H1 (cell line): ENCODE results near the gene ELFN1. TPM values are rescaled to one million over a fixed set of nuclear protein-coding genes. Genes with fewer than 3 reads are reported as not detected.

Source experiments
- CTCF ChIA-PET: fragments of 300-600 bp; sonication (Branson Sonifier 250); formaldehyde crosslinking; loops from one replicate; lab custom pipeline; 2021; ENCODE audit not compliant: partially characterized antibody; lab: Charles Lee
- POLR2A ChIA-PET: fragments of 300-600 bp; sonication (Branson Sonifier 250); formaldehyde crosslinking; loops from one replicate; lab custom pipeline; 2021; ENCODE audit warnings: inconsistent platforms; ENCODE audit not compliant: partially characterized antibody; lab: Charles Lee
- DNase-seq, 2 experiments: peaks; one replicate each; pipeline versions ENCODE4 v3.0.0 to v3.0.0-alpha.2; 2010 to 2022; ENCODE audit warnings: low spot score in 2 of 2, low read depth in 1 of 2, mixed read lengths in 1 of 2
- FAIRE-seq: peaks from 2 replicates; lab custom pipeline; 2011; peaks lifted over from hg19 to GRCh38; lab: Jason Lieb, UNC
- H2AFZ ChIP-seq: 2 replicates; pipeline ENCODE4 v1.8.1; 2012; ENCODE audit warnings: low read length, inconsistent platforms
- H2AK5ac ChIP-seq: 2 replicates; pipeline ENCODE4 v1.6.1; 2013; ENCODE audit warnings: low read depth, low read length
- H2BK120ac ChIP-seq: replicated peaks from 2 replicates; pipeline ENCODE3; 2013; ENCODE audit warnings: low read depth, low read length, inconsistent platforms
- H2BK12ac ChIP-seq: 2 replicates; pipeline ENCODE4 v1.6.1; 2013; ENCODE audit warnings: low read depth, low read length
- H2BK15ac ChIP-seq: 2 replicates; pipeline ENCODE4 v1.6.1; 2013; ENCODE audit warnings: low read length
- H2BK20ac ChIP-seq: 2 replicates; pipeline ENCODE4 v1.6.1; 2013; ENCODE audit warnings: low read length
- H2BK5ac ChIP-seq: 2 replicates; pipeline ENCODE4 v1.6.1; 2013; ENCODE audit warnings: low read depth, low read length
- H3K14ac ChIP-seq: 2 replicates; pipeline ENCODE4 v1.6.1; 2013; ENCODE audit warnings: inconsistent platforms; ENCODE audit not compliant: insufficient read length
- H3K18ac ChIP-seq: 2 replicates; pipeline ENCODE4 v1.6.1; 2013; ENCODE audit warnings: low read length; ENCODE audit errors: extremely low read depth
- H3K23ac ChIP-seq: 2 replicates; pipeline ENCODE4 v1.6.1; 2013; ENCODE audit warnings: inconsistent platforms; ENCODE audit not compliant: insufficient read length
- H3K23me2 ChIP-seq: 2 replicates; pipeline ENCODE4 v1.6.1; 2013; ENCODE audit warnings: low read depth, low read length
- H3K27ac ChIP-seq: 2 replicates; pipeline ENCODE4 v1.6.1; 2011; ENCODE audit warnings: low read depth, low read length, inconsistent platforms
- H3K27me3 ChIP-seq, 4 experiments: replicated peaks in 1 of 4; 1 replicate in 1 of 4; 2 replicates in 3 of 4; pipeline versions ENCODE4 v1.6.1 to v1.8.1; 2011 to 2013; ENCODE audit warnings: low read length in 3 of 4, mild to moderate bottlenecking in 3 of 4, inconsistent platforms in 2 of 4, mixed read lengths in 2 of 4, moderate library complexity in 1 of 4; ENCODE audit not compliant: control insufficient read depth in 3 of 4, insufficient read depth in 3 of 4; ENCODE audit errors: extremely low read depth in 1 of 4
- H3K36me3 ChIP-seq, 4 experiments: 2 replicates each; pipeline versions ENCODE4 v1.6.1 to v1.8.1; 2011 to 2013; ENCODE audit warnings: mild to moderate bottlenecking in 4 of 4, low read length in 3 of 4, moderate library complexity in 2 of 4, control low read depth in 1 of 4, inconsistent platforms in 1 of 4; ENCODE audit not compliant: insufficient read depth in 4 of 4, control insufficient read depth in 2 of 4
- H3K4ac ChIP-seq: replicated peaks from 2 replicates; pipeline ENCODE3; 2013; ENCODE audit warnings: low read length, low read depth, mixed read lengths, inconsistent platforms; ENCODE audit not compliant: insufficient read length
- H3K4me1 ChIP-seq, 4 experiments: replicated peaks in 1 of 4; 1 replicate in 1 of 4; 2 replicates in 3 of 4; pipeline versions ENCODE4 v1.6.1 to v1.8.1; 2011 to 2013; ENCODE audit warnings: low read length in 3 of 4, inconsistent platforms in 2 of 4, mixed read lengths in 1 of 4; ENCODE audit not compliant: insufficient read depth in 4 of 4, control insufficient read depth in 3 of 4
- H3K4me2 ChIP-seq, 2 experiments: 2 replicates each; pipeline versions ENCODE4 v1.6.1 to v1.8.1; 2011 to 2013; ENCODE audit warnings: low read depth in 2 of 2, low read length in 2 of 2, control low read depth in 1 of 2, inconsistent platforms in 1 of 2, mild to moderate bottlenecking in 1 of 2; ENCODE audit not compliant: insufficient read depth in 1 of 2
- H3K4me3 ChIP-seq, 4 experiments: fragments of 200-600, 300-600 bp in 1 of 4; sonication (generic), shearing (Covaris generic), sonication (Bioruptor Twin) in 1 of 4; 2 replicates each; pipeline versions ENCODE4 v1.5.1 to v1.8.1; 2011 to 2016; ENCODE audit warnings: low read length in 4 of 4, low read depth in 3 of 4, control low read depth in 2 of 4, inconsistent platforms in 2 of 4, mild to moderate bottlenecking in 2 of 4, mixed read lengths in 1 of 4, moderate library complexity in 1 of 4; ENCODE audit not compliant: insufficient read depth in 2 of 4; ENCODE audit errors: extremely low read depth in 1 of 4
- H3K56ac ChIP-seq: replicated peaks from 2 replicates; pipeline ENCODE3; 2013; ENCODE audit warnings: low read depth, mild to moderate bottlenecking, mixed read lengths, low read length, inconsistent platforms; ENCODE audit not compliant: insufficient read length
- H3K79me1 ChIP-seq: 2 replicates; pipeline ENCODE4 v1.6.1; 2013; ENCODE audit warnings: low read depth, low read length, control low read depth
- H3K79me2 ChIP-seq, 2 experiments: 2 replicates each; pipeline versions ENCODE4 v1.6.1 to v1.8.1; 2012 to 2013; ENCODE audit warnings: low read length in 2 of 2, mild to moderate bottlenecking in 2 of 2, inconsistent platforms in 1 of 2; ENCODE audit not compliant: insufficient read depth in 2 of 2, control insufficient read depth in 1 of 2
- H3K9ac ChIP-seq, 4 experiments: replicated peaks in 1 of 4; 1 replicate in 1 of 4; 2 replicates in 3 of 4; pipeline versions ENCODE4 v1.6.1 to v1.8.1; 2011 to 2013; ENCODE audit warnings: low read depth in 3 of 4, low read length in 3 of 4, control low read depth in 2 of 4, mild to moderate bottlenecking in 2 of 4, moderate library complexity in 2 of 4, inconsistent platforms in 1 of 4; ENCODE audit errors: extremely low read depth in 1 of 4
- H3K9me3 ChIP-seq, 2 experiments: 2 replicates each; pipeline versions ENCODE4 v1.6.1 to v1.8.1; 2012 to 2013; ENCODE audit warnings: mild to moderate bottlenecking in 2 of 2, moderate library complexity in 2 of 2, control low read depth in 1 of 2, inconsistent platforms in 1 of 2, low read depth in 1 of 2, low read length in 1 of 2, mixed read lengths in 1 of 2; ENCODE audit not compliant: insufficient read depth in 2 of 2
- H4K20me1 ChIP-seq, 2 experiments: replicated peaks in 1 of 2; 2 replicates each; pipeline versions ENCODE3 to v1.8.1; 2011 to 2013; ENCODE audit warnings: inconsistent platforms in 2 of 2, low read length in 2 of 2, mild to moderate bottlenecking in 1 of 2; ENCODE audit not compliant: insufficient read depth in 2 of 2, control insufficient read depth in 1 of 2
- H4K5ac ChIP-seq: 2 replicates; pipeline ENCODE4 v1.6.1; 2013; ENCODE audit warnings: low read length, low read depth, mixed read lengths, inconsistent platforms; ENCODE audit not compliant: insufficient read length
- H4K8ac ChIP-seq: 2 replicates; pipeline ENCODE4 v1.8.0; 2013; ENCODE audit warnings: mild to moderate bottlenecking, moderate library complexity, low read length, inconsistent platforms; ENCODE audit not compliant: insufficient read depth; ENCODE audit errors: extremely low read depth
- H4K91ac ChIP-seq: replicated peaks from 2 replicates; pipeline ENCODE3; 2013; ENCODE audit warnings: low read length, mixed read lengths, inconsistent platforms; ENCODE audit not compliant: insufficient read length
- BRCA1 ChIP-seq: IDR thresholded peaks from 2 replicates; pipeline ENCODE4 v1.6.1; 2012; ENCODE audit warnings: low read depth, low read length, improper control_type of control experiment
- EGR1 ChIP-seq: IDR thresholded peaks from 2 replicates; pipeline ENCODE4 v1.6.1; 2011; ENCODE audit warnings: low read depth, low read length, borderline replicate concordance
- EP300 ChIP-seq, 2 experiments: IDR thresholded peaks; 1 replicate in 1 of 2; 2 replicates in 1 of 2; pipeline ENCODE4 v1.6.1; 2011 to 2012; ENCODE audit warnings: low read depth in 2 of 2, low read length in 2 of 2, mild to moderate bottlenecking in 2 of 2, borderline replicate concordance in 1 of 2, inconsistent platforms in 1 of 2, moderate library complexity in 1 of 2
- FOSL1 ChIP-seq: IDR thresholded peaks from 2 replicates; pipeline ENCODE4 v1.6.1; 2011; ENCODE audit warnings: mild to moderate bottlenecking, low read depth, low read length, moderate library complexity; ENCODE audit not compliant: insufficient read depth
- GTF2F1 ChIP-seq: IDR thresholded peaks from 2 replicates; pipeline ENCODE4 v1.6.1; 2012; ENCODE audit warnings: low read depth, low read length, improper control_type of control experiment, borderline replicate concordance
- KDM5A ChIP-seq: fragments of 200-600 bp; IDR thresholded peaks from 2 replicates; pipeline ENCODE4 v1.7.1; 2012; ENCODE audit warnings: mild to moderate bottlenecking, low read length, inconsistent platforms, mixed read lengths
- NANOG ChIP-seq: IDR thresholded peaks from 2 replicates; pipeline ENCODE4 v1.6.1; 2011; ENCODE audit warnings: low read length, low read depth, mild to moderate bottlenecking, inconsistent platforms; ENCODE audit not compliant: insufficient read depth, poor library complexity, severe bottlenecking
- POU5F1 ChIP-seq: IDR thresholded peaks from 2 replicates; pipeline ENCODE4 v1.6.1; 2011; ENCODE audit warnings: low read depth, mild to moderate bottlenecking, low read length, moderate library complexity
- RFX5 ChIP-seq: IDR thresholded peaks from 2 replicates; pipeline ENCODE4 v1.6.1; 2011; ENCODE audit warnings: low read depth, low read length, improper control_type of control experiment, borderline replicate concordance
- SP1 ChIP-seq: IDR thresholded peaks from 2 replicates; pipeline ENCODE4 v1.6.1; 2011; ENCODE audit warnings: low read depth, low read length
- TAF7 ChIP-seq: optimal IDR thresholded peaks from 2 replicates; pipeline ENCODE3; 2011; ENCODE audit warnings: low read depth, mild to moderate bottlenecking, inconsistent platforms, low read length, moderate library complexity, borderline replicate concordance
- WGBS, 2 experiments: shearing (Covaris generic) in 1 of 2; methylation state at CpG; one replicate each; pipeline versions ENCODE4 v1.1.6 to v1.1.7; 2013 to 2015; ENCODE audit warnings: low lambda C conversion rate in 2 of 2, mixed read lengths in 2 of 2, inconsistent platforms in 1 of 2, low coverage in 1 of 2, missing lambda C conversion rate in 1 of 2; ENCODE audit not compliant: insufficient replicate concordance in 2 of 2, insufficient coverage in 1 of 2, insufficient read length in 1 of 2; ENCODE audit errors: extremely low coverage in 1 of 2, missing lambda C conversion rate in 1 of 2; 5-methylcytosine and 5-hydroxymethylcytosine counted together
- polyA plus RNA-seq, 7 experiments: library from polyadenylated mRNA; depleted of rRNA in 3 of 7; stranded (reverse) in 5 of 7; unstranded in 2 of 7; fragments of >200 nt in 5 of 7; fragments of 200-250 nt in 2 of 7; gene quantifications; 1 replicate in 5 of 7; 2 replicates in 1 of 7; 4 replicates in 1 of 7; pipeline versions ENCODE4 v1.2.1 to v1.2.3, GENCODE V29; 2011 to 2013; ENCODE audit warnings: missing spikeins in 2 of 7, mixed read lengths in 2 of 7
- total RNA-seq: library from RNA; stranded (reverse); fragmentation: NEBNext Ultra II Directional; extraction: Animal tissue kit (Norgen Biotek cat#: 25700); gene quantifications from 2 replicates; pipeline ENCODE4 v1.2.1, GENCODE V29; 2021
- TF ChIP-seq, protein P1 (sequence below): IDR thresholded peaks from 2 replicates; pipeline ENCODE4 v1.6.1; 2011; ENCODE audit warnings: low read depth, mild to moderate bottlenecking, low read length; ENCODE audit not compliant: insufficient read depth
- TF ChIP-seq, protein P2 (sequence below): IDR thresholded peaks from 2 replicates; pipeline ENCODE4 v1.6.1; 2012; ENCODE audit warnings: inconsistent platforms

Gene ELFN1
- total and polyA plus RNA-seq, 2 of the 8 experiments (the other 6 are each of a cell fraction or from before 2014, with no cell fraction given), result 2.0 to 4.5 TPM

DNA sequence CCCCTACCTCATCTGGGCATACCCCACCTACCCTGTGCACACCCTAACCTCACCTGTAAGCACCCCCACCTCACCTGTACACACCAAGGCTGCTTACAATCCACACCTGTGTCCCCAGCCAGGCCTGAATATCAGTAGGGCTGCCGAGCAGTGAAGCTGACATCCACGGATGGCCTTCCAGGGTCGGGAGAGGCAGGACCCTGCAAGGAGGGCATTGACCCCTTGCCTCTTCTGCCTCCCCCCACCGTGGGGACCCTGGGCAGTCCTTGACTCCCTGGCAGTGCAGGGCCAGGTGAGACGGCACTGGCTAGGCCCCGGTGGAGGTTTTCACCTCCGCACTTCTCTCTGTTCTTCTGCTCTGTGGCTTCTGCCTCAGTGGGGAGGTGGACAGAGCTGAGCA, 37.6 kb upstream of the ELFN1 start:
- no peak overlapping the region; the same call in 1 of the 2 replicates for H2BK20ac ChIP-seq
- H3K9ac ChIP-seq, result no peak overlapping the region
- no peak overlapping the region for H3K14ac ChIP-seq
- FAIRE-seq (no peak), DNase-seq (no peak)
- H3K4me2 ChIP-seq, result no peak overlapping the region
- ChIA-PET POLR2A (no interaction called here), CTCF (interaction anchor here (1.1 kb wide), 1 partner anchor 126 kb away, joined by 3 read pairs; no protein-coding TSS in a partner anchor)
- H2BK120ac ChIP-seq, result no peak overlapping the region
- H4K5ac ChIP-seq, result no peak overlapping the region
- H3K36me3 ChIP-seq, result no peaks in the 10 kb centered on the region
- no peak overlapping the region for H3K4ac ChIP-seq
- H4K91ac ChIP-seq, result peak overlapping the region; percentile 27
- 81% methylated on average over 7 of the region's 7 CpGs; no CpG with 5 or more reads in 1 of the 2 experiments for WGBS, 2 experiments
- H3K4me1 ChIP-seq, result no peaks in the 10 kb centered on the region; a peak in 1 of 7 replicates
- H3K4me3 ChIP-seq, result no peak overlapping the region
- H3K79me2 ChIP-seq, result no peaks in the 10 kb centered on the region
- H2AK5ac ChIP-seq, result no peak overlapping the region
- H2BK12ac ChIP-seq, result no peak overlapping the region
- H3K27ac ChIP-seq, result no peak overlapping the region
- no peak overlapping the region for H3K56ac ChIP-seq
- H2BK15ac ChIP-seq, result peak overlapping the region; percentile 61; the same call in 1 of the 2 replicates
- H2BK5ac ChIP-seq, result peak overlapping the region; percentile 52
- no peaks in the 10 kb centered on the region for H3K79me1 ChIP-seq
- H3K18ac ChIP-seq, result no peak overlapping the region
- no peak overlapping the region for H2AFZ ChIP-seq
- H3K23me2 ChIP-seq, result peaks cover 7% of the 10 kb centered on the region; the same call in 1 of the 2 replicates
- H4K8ac ChIP-seq, result no peak overlapping the region
- peaks cover 7 to 9% of the 10 kb centered on the region in 2 experiments for H3K9me3 ChIP-seq
- no peaks in the 10 kb centered on the region; a peak in 1 of 7 replicates for H3K27me3 ChIP-seq
- no peak overlapping the region for H3K23ac ChIP-seq
- H4K20me1 ChIP-seq, result no peaks in the 10 kb centered on the region
- TF ChIP-seq BRCA1, result no peak
- no peak for TF ChIP-seq POU5F1
- no peak for TF ChIP-seq EP300 (IDR thresholded peaks at IDR 0.05; ENCODE audit: borderline replicate concordance in 1 of 2, low read depth in 2 of 2, low read length in 2 of 2)
- no peak for TF ChIP-seq SP1
- TF ChIP-seq NANOG, result no peak
- TF ChIP-seq GTF2F1, result no peak
- TF ChIP-seq FOSL1, result no peak
- TF ChIP-seq EGR1, result no peak
- TF ChIP-seq RFX5, result no peak
- TF ChIP-seq, protein P1, sequence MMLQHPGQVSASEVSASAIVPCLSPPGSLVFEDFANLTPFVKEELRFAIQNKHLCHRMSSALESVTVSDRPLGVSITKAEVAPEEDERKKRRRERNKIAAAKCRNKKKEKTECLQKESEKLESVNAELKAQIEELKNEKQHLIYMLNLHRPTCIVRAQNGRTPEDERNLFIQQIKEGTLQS, result no peak
- TF ChIP-seq, protein P2, sequence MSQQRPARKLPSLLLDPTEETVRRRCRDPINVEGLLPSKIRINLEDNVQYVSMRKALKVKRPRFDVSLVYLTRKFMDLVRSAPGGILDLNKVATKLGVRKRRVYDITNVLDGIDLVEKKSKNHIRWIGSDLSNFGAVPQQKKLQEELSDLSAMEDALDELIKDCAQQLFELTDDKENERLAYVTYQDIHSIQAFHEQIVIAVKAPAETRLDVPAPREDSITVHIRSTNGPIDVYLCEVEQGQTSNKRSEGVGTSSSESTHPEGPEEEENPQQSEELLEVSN, result no peak
- no peak for TF ChIP-seq TAF7
- no peak for TF ChIP-seq KDM5A
